ENCODE measurements around the gene ITPKB. TPM values are rescaled to one million over a fixed set of nuclear protein-coding genes. Genes with fewer than 3 reads are reported as not detected.

The ITPKB gene
- total RNA-seq, 1 experiment from 2014 or later = 4.4 TPM

DNA sequence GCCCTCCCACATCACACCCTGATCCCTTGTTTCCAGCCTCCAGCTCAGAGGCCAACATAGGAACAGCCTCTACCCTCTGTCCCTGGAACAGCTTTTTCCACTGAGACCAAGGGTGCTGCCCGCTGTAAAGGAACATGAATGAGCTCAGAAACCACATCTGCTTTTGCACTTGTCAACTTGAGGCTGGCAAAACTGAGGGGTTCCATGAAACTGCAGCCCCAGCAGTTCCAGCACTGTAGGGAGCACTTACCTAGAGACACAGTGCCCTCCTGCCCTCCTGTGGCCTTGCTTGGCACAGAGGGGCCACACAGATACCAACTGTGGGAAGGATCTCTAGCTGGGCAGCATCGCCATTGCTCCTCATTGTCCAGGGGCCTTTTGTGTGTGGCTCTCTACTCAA, 51.7 kb downstream of the ITPKB start:
- H3K27ac Mint-ChIP-seq (ENCODE audit: unreplicated experiment) = no peak overlapping the region

DNA sequence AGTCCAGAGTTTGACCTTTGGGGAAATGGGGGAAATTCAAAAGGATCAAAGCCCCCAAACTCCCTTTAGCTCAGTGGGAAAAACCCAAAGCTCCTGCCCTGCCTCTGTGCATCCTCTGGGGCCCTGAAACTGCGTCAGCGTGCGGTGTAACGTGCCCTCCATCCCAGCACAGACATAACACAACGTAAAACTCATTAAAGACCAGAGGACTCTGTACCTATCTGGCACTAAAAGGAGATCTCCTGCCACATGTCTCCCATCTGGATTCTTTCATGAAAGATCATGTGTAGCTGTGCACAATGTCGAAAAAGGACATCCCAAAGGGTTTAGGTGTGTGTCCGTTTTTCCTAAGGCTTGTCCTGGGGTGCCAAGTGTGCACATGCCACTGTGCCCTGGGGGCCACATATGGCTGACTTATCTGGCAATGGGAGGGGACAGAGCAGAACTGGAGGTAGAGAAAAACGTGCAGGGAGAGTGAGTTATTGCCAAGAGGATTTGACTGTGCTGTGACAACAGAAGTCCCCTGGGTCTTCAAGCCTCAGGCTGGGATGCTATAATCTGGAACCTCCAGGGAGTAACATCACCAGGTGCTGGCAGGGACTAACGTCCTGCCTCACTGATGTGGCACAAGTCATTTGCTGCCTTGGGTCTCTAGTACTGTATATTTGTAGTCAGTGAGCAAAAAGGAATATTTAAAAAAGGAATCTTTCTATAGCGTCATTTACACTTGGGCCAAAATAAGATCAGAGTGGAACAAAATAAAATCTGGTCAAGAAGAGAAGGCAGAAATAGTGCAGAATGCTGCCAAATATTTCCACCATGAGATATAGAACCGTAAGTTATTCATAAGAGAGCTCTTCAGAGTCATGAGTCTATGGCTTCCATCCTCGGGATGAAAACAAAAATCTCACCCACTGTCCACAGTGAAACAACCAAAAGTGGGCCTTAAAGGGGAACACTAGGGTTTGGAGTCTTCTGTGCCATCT, 52.3 kb downstream of the ITPKB start:
- Mint-ChIP-seq H3K4me1 (ENCODE audit: low read depth, unreplicated experiment) (peaks cover 6% of the 10 kb centered on the region), H3K27ac (ENCODE audit: unreplicated experiment) (no peak overlapping the region), H3K36me3 (ENCODE audit: insufficient read depth, unreplicated experiment) (no peaks in the 10 kb centered on the region), H3K4me3 (ENCODE audit: unreplicated experiment) (no peak overlapping the region), H3K9me3 (ENCODE audit: unreplicated experiment) (no peaks in the 10 kb centered on the region), H3K27me3 (ENCODE audit: insufficient read depth, unreplicated experiment) (no peaks in the 10 kb centered on the region)
- intact Hi-C loops (cut with micrococcal nuclease; ENCODE audit: unreplicated experiment) = loop anchor here (1.0 kb wide), 1 partner anchor 52 kb away; no protein-coding TSS in a partner anchor
- BruUV-seq (replicated peaks) = no TSS peak
- Histone ChIP-seq H3K9me3 (no peaks in the 10 kb centered on the region), H3K36me3 (ENCODE audit: control insufficient read depth, insufficient read depth, low read length) (no peaks in the 10 kb centered on the region), H3K4me1 (no peaks in the 10 kb centered on the region), H3K27me3 (replicated peaks; ENCODE audit: control insufficient read depth, insufficient read depth, low read length) (no peaks in the 10 kb centered on the region; the same call in 1 of the 2 replicates), H3K4me3 (ENCODE audit: low read depth, low read length) (no peak overlapping the region)
- ChIA-PET CTCF (no interaction called here), POLR2A (no interaction called here)
- DNase-seq = no peak
- TF ChIP-seq, protein P1, sequence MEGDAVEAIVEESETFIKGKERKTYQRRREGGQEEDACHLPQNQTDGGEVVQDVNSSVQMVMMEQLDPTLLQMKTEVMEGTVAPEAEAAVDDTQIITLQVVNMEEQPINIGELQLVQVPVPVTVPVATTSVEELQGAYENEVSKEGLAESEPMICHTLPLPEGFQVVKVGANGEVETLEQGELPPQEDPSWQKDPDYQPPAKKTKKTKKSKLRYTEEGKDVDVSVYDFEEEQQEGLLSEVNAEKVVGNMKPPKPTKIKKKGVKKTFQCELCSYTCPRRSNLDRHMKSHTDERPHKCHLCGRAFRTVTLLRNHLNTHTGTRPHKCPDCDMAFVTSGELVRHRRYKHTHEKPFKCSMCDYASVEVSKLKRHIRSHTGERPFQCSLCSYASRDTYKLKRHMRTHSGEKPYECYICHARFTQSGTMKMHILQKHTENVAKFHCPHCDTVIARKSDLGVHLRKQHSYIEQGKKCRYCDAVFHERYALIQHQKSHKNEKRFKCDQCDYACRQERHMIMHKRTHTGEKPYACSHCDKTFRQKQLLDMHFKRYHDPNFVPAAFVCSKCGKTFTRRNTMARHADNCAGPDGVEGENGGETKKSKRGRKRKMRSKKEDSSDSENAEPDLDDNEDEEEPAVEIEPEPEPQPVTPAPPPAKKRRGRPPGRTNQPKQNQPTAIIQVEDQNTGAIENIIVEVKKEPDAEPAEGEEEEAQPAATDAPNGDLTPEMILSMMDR (IDR thresholded peaks at IDR 0.05; ENCODE audit: insufficient read depth in 1 of 2, low read depth in 1 of 2, low read length in 1 of 2, severe bottlenecking in 1 of 2, unreplicated experiment in 1 of 2) = no peak

More for the DNA sequence above, 51.7 kb downstream of the ITPKB start:
- Histone ChIP-seq H3K27me3 (replicated peaks; ENCODE audit: control insufficient read depth, insufficient read depth, low read length) (no peaks in the 10 kb centered on the region; the same call in 1 of the 2 replicates), H3K9me3 (no peaks in the 10 kb centered on the region), H3K36me3 (ENCODE audit: control insufficient read depth, insufficient read depth, low read length) (no peaks in the 10 kb centered on the region), H3K4me1 (no peaks in the 10 kb centered on the region), H3K4me3 (ENCODE audit: low read depth, low read length) (no peak overlapping the region)
- POLR2A ChIA-PET = no interaction called here
- Mint-ChIP-seq H3K36me3 (ENCODE audit: insufficient read depth, unreplicated experiment) (no peaks in the 10 kb centered on the region), H3K27me3 (ENCODE audit: insufficient read depth, unreplicated experiment) (no peaks in the 10 kb centered on the region), H3K4me3 (ENCODE audit: unreplicated experiment) (no peak overlapping the region), H3K4me1 (ENCODE audit: low read depth, unreplicated experiment) (peaks cover 6% of the 10 kb centered on the region), H3K9me3 (ENCODE audit: unreplicated experiment) (no peaks in the 10 kb centered on the region)
- intact Hi-C loops (cut with micrococcal nuclease; ENCODE audit: unreplicated experiment) = loop anchor here (1.0 kb wide), 1 partner anchor 53 kb away; no protein-coding TSS in a partner anchor
- no peak for DNase-seq
- TF ChIP-seq, protein P1 (IDR thresholded peaks at IDR 0.05; ENCODE audit: insufficient read depth in 1 of 2, low read depth in 1 of 2, low read length in 1 of 2, severe bottlenecking in 1 of 2, unreplicated experiment in 1 of 2) = no peak
- no TSS peak for BruUV-seq (replicated peaks)
- CTCF ChIA-PET = no interaction called here

DNA sequence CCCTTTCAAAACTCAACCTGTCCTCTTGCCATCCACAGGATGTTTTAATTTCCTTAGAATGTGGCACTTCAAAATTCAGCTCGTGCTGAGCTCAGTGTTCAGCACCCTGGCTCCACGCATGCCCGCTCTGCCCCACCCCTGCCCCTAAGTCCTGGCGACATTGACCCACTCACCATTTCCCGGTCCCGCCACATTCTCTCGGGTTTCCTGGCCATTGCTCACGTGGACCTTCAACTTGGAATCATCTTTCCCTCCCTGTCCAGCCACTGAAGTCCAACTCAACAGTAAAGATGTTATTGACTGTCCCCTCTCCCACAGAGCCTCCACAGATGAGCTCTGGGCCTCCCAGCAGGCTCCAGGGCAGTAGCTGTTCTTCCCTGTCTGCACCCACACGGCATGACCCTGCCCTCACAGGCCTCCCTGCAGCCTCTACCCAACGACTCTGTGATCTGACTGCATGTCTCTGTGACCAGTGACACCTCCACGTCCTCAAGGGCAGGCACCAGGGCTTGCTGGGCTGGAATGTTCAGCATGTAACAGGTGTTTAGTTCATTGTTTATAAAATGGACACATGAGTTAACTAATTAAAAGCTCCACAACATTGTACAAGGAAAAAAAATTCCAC, 53.8 kb downstream of the ITPKB start:
- ChIA-PET CTCF (no interaction called here), POLR2A (no interaction called here)

More for the DNA sequence above, 53.8 kb downstream of the ITPKB start:
- TF ChIP-seq, protein P1 (IDR thresholded peaks at IDR 0.05; ENCODE audit: insufficient read depth in 1 of 2, low read depth in 1 of 2, low read length in 1 of 2, severe bottlenecking in 1 of 2, unreplicated experiment in 1 of 2) = no peak
- Histone ChIP-seq H3K4me1 (peaks cover 8% of the 10 kb centered on the region), H3K27me3 (replicated peaks; ENCODE audit: control insufficient read depth, insufficient read depth, low read length) (no peaks in the 10 kb centered on the region; the same call in 1 of the 2 replicates), H3K9me3 (no peaks in the 10 kb centered on the region), H3K36me3 (ENCODE audit: control insufficient read depth, insufficient read depth, low read length) (no peaks in the 10 kb centered on the region), H3K4me3 (ENCODE audit: low read depth, low read length) (no peak overlapping the region)
- no peaks in the 10 kb centered on the region for H3K9me3 Mint-ChIP-seq (ENCODE audit: unreplicated experiment)
- no peak for DNase-seq
- BruUV-seq (replicated peaks) = no TSS peak
- no peaks in the 10 kb centered on the region for H3K27me3 Mint-ChIP-seq (ENCODE audit: insufficient read depth, unreplicated experiment)
- intact Hi-C loops (cut with micrococcal nuclease; ENCODE audit: unreplicated experiment) = no loop called here
- peaks cover 16% of the 10 kb centered on the region for H3K4me1 Mint-ChIP-seq (ENCODE audit: low read depth, unreplicated experiment)
- H3K36me3 Mint-ChIP-seq (ENCODE audit: insufficient read depth, unreplicated experiment) = peaks cover 1% of the 10 kb centered on the region
- no peak overlapping the region for H3K27ac Mint-ChIP-seq (ENCODE audit: unreplicated experiment)
- H3K4me3 Mint-ChIP-seq (ENCODE audit: unreplicated experiment) = no peak overlapping the region
